DMS53 treated with DMSO at 0.1 percent for 48 hours (cell line): ENCODE data around the gene SMPDL3B.

Experiments
- DNase-seq: peaks from one replicate; lab custom pipeline; 2025; ENCODE audit not compliant: unreplicated experiment; lab: John Stamatoyannopoulos, UW

Gene SMPDL3B

GRCh38 chr1:27934818-27935549, at the start of gene SMPDL3B:
TSS of gene SMPDL3B (plus strand) at chr1:27935000. CDS start at chr1:27935184, 184 bp downstream.
- DNase-seq = peak; percentile 49

GRCh38 chr1:27885114-27885528, 49.7 kb upstream of the SMPDL3B start:
- DNase-seq = no peak

GRCh38 chr1:27885621-27886352, 49.0 kb upstream of the SMPDL3B start:
- DNase-seq = no peak

GRCh38 chr1:27886353-27886679, 48.5 kb upstream of the SMPDL3B start:
- no peak for DNase-seq

- no peak for DNase-seq
Measured at GRCh38 chr1:27886744-27887143, 48.1 kb upstream of the SMPDL3B start.

GRCh38 chr1:27887215-27888021, 47.4 kb upstream of the SMPDL3B start:
- DNase-seq = no peak

GRCh38 chr1:27889506-27889905, 45.3 kb upstream of the SMPDL3B start:
- no peak for DNase-seq

- DNase-seq = no peak
Measured at GRCh38 chr1:27891196-27891889, 43.5 kb upstream of the SMPDL3B start.

GRCh38 chr1:27894521-27894920, 40.3 kb upstream of the SMPDL3B start:
- no peak for DNase-seq

- no peak for DNase-seq
Measured at GRCh38 chr1:27906759-27907158, 28.0 kb upstream of the SMPDL3B start.

GRCh38 chr1:27912429-27912828, 22.4 kb upstream of the SMPDL3B start:
- DNase-seq = no peak

- peak; percentile 60 for DNase-seq
Measured at GRCh38 chr1:27915082-27915575, 19.7 kb upstream of the SMPDL3B start.

GRCh38 chr1:27922272-27922671, 12.5 kb upstream of the SMPDL3B start:
- DNase-seq = no peak

- DNase-seq = no peak
Measured at GRCh38 chr1:27928216-27928954, 6.4 kb upstream of the SMPDL3B start.

- no peak for DNase-seq
Measured at GRCh38 chr1:27931184-27931583, 3.6 kb upstream of the SMPDL3B start.

- no peak for DNase-seq
Measured at GRCh38 chr1:27931759-27932158, 3.0 kb upstream of the SMPDL3B start.

GRCh38 chr1:27935721-27936120, 921 bp downstream of the SMPDL3B start:
- no peak for DNase-seq

- DNase-seq = no peak
Measured at GRCh38 chr1:27936370-27936769, 1.6 kb downstream of the SMPDL3B start.

- no peak for DNase-seq
Measured at GRCh38 chr1:27937524-27937836, 2.7 kb downstream of the SMPDL3B start.

GRCh38 chr1:27938488-27938887, 3.7 kb downstream of the SMPDL3B start:
- no peak for DNase-seq
